Suprapubic skin (tissue), 4 donors: Measurements from ENCODE around the gene URI1. TPM values are rescaled to one million over a fixed set of nuclear protein-coding genes. Genes with fewer than 3 reads are reported as not detected.

Experiments used
- DNase-seq, 2 donors: peaks; one replicate each; pipeline ENCODE4 v3.0.0-alpha.2; 2019; ENCODE audit warnings: low spot score in 2 of 2
- H3K27ac ChIP-seq: fragments of 200-600 bp; sonication (generic); one replicate; pipeline ENCODE4 v1.5.1; 2019
- H3K27me3 ChIP-seq: fragments of 200-600 bp; sonication (generic); one replicate; pipeline ENCODE4 v1.5.1; 2019
- H3K36me3 ChIP-seq: fragments of 200-600 bp; sonication (generic); one replicate; pipeline ENCODE4 v1.5.1; 2019
- H3K4me1 ChIP-seq: fragments of 200-600 bp; sonication (generic); one replicate; pipeline ENCODE4 v1.5.1; 2019
- H3K4me3 ChIP-seq: fragments of 200-600 bp; sonication (generic); one replicate; pipeline ENCODE4 v1.5.1; 2019; ENCODE audit warnings: mild to moderate bottlenecking
- H3K9me3 ChIP-seq: fragments of 200-600 bp; sonication (generic); one replicate; pipeline ENCODE4 v1.5.1; 2019
- CTCF ChIP-seq, 2 donors: fragments of 200-600 bp in 1 of 2; fragments of 450-650 bp in 1 of 2; sonication (generic) in 1 of 2; IDR thresholded peaks; one replicate each; pipeline ENCODE4 v1.5.1; 2016 to 2019; ENCODE audit warnings: antibody characterized with exemption in 2 of 2, mild to moderate bottlenecking in 1 of 2, moderate library complexity in 1 of 2
- EP300 ChIP-seq: sonication (generic); formaldehyde crosslinking; IDR thresholded peaks from one replicate; pipeline ENCODE4 v1.6.1; 2017; ENCODE audit warnings: antibody characterized with exemption
- POLR2A ChIP-seq, 2 donors: fragments of 450-650 bp; IDR thresholded peaks; one replicate each; pipeline ENCODE4 v1.6.1; 2017; ENCODE audit warnings: antibody characterized with exemption in 2 of 2, mild to moderate bottlenecking in 2 of 2, moderate library complexity in 2 of 2
- POLR2AphosphoS5 ChIP-seq, 3 donors: sonication (generic); formaldehyde crosslinking; IDR thresholded peaks; one replicate each; pipeline ENCODE4 v1.6.1; 2017; ENCODE audit warnings: antibody characterized with exemption in 3 of 3
- WGBS: methylation state at CpG from one replicate; pipeline ENCODE4 v1.1.5; 2018; 5-methylcytosine and 5-hydroxymethylcytosine counted together
- total RNA-seq, 4 donors: library from RNA; depleted of rRNA; stranded (reverse); fragments of >200 nt; gene quantifications; one replicate each; pipeline ENCODE4 v1.1.0, GENCODE V29; 2016

The URI1 gene
- total RNA-seq, 4 donors from 2014 or later, result 43.8 to 71.2 (median 58.8) TPM

DNA sequence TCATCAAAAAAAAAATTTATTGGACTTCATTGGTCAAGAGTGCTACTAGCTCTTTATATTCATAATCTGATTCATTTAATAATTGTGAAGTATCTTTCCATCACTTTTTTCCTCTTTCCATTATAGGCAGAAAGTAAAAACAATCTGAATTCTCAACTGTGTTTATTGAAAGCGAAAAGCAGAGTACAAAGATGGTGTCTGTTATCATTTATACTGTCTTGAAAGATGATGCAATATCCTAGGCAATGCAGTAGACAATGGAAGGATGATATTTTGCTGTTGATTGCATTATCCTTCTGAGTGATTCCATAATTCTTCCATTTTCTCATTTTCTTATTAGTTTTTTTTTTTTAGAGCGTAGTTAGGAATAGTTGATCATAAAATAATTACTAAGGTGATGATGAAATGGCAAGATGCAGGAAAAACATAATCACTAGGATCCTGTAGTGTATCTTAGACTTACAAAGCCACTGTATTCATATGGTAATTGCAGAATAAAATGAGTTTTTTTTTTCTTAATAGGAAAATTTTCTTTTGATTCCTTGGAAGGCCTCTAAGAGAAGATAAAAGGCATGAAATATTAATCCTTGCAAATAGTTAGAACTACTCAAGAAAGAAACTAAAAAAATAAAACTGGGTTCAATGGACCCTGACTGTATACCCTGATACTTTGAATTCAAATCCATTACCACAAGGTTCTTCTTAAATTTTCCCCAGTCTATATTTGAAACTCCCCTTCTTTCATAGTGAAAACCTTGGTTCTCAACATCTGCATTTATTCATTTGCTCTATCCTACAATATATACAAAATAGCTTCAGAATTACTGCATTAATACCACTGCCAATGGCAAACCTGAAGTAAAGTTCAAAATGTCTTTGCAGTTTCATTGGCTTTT, 11.6 kb downstream of the URI1 start:
- DNase-seq, result no peak
- H3K36me3 ChIP-seq, result no peaks in the 10 kb centered on the region
- TF ChIP-seq CTCF (IDR thresholded peaks at IDR 0.05) (no peak), EP300 (no peak), POLR2A (IDR thresholded peaks at IDR 0.05) (no peak), POLR2AphosphoS5 (IDR thresholded peaks at IDR 0.05) (no peak)
- no peak overlapping the region for H3K27ac ChIP-seq
- no peaks in the 10 kb centered on the region for H3K4me1 ChIP-seq
- H3K27me3 ChIP-seq, result no peaks in the 10 kb centered on the region
- no peak overlapping the region for H3K4me3 ChIP-seq
- WGBS, result 71% methylated on average over 2 of the region's 2 CpGs
- H3K9me3 ChIP-seq, result no peaks in the 10 kb centered on the region

- WGBS, result 88% methylated on average over 6 of the region's 6 CpGs
- Histone ChIP-seq H3K9me3 (no peaks in the 10 kb centered on the region), H3K27ac (no peak overlapping the region), H3K4me1 (no peaks in the 10 kb centered on the region), H3K4me3 (no peak overlapping the region), H3K36me3 (no peaks in the 10 kb centered on the region), H3K27me3 (no peaks in the 10 kb centered on the region)
- DNase-seq, result no peak
- TF ChIP-seq EP300, result no peak
These were observed 14.8 kb downstream of the URI1 start for GRCh38 chr19:29956855-29957254.

GRCh38 chr19:29961311-29961710, 19.3 kb downstream of the URI1 start:
- Histone ChIP-seq H3K36me3 (no peaks in the 10 kb centered on the region), H3K27ac (no peak overlapping the region), H3K4me3 (no peak overlapping the region), H3K9me3 (no peaks in the 10 kb centered on the region), H3K27me3 (no peaks in the 10 kb centered on the region), H3K4me1 (peaks cover 17% of the 10 kb centered on the region)
- TF ChIP-seq POLR2A (IDR thresholded peaks at IDR 0.05) (no peak), EP300 (no peak), POLR2AphosphoS5 (IDR thresholded peaks at IDR 0.05) (no peak), CTCF (IDR thresholded peaks at IDR 0.05) (no peak)
- no peak for DNase-seq
- WGBS, result 85% methylated on average over 3 of the region's 3 CpGs

- DNase-seq, result no peak
- WGBS, result 98% methylated on average over 2 of the region's 2 CpGs
- Histone ChIP-seq H3K27me3 (no peaks in the 10 kb centered on the region), H3K36me3 (no peaks in the 10 kb centered on the region), H3K4me3 (no peak overlapping the region), H3K9me3 (no peaks in the 10 kb centered on the region), H3K27ac (no peak overlapping the region), H3K4me1 (peaks cover 28% of the 10 kb centered on the region)
- TF ChIP-seq EP300 (no peak), POLR2A (IDR thresholded peaks at IDR 0.05) (no peak), CTCF (IDR thresholded peaks at IDR 0.05) (no peak), POLR2AphosphoS5 (IDR thresholded peaks at IDR 0.05) (no peak)
These were observed 20.8 kb downstream of the URI1 start for GRCh38 chr19:29962793-29963192.

DNA sequence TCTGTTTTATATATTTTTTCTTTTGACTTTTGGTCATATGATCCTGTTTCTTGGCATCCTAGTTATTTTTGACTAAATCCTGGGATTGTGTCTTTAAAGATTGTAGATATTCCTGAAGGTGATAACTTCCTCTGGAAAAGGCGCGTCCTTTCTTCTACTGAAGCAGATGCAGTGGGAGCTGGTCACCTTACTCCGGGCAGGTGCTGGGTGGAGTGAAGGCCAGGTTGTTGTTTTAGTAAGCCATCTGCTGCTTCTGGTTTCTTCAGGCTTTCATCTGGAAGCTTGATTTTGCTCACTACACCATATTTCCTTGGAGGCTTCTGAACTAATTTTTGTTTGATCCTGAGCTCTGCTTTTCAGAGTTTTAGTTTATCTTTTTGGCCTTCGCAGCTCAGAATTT, 21.5 kb downstream of the URI1 start:
- WGBS, result 100% methylated on average over 4 of the region's 4 CpGs
- H3K36me3 ChIP-seq, result no peaks in the 10 kb centered on the region
- H3K4me3 ChIP-seq, result no peak overlapping the region
- no peaks in the 10 kb centered on the region for H3K27me3 ChIP-seq
- H3K4me1 ChIP-seq, result peaks cover 28% of the 10 kb centered on the region
- TF ChIP-seq POLR2A (IDR thresholded peaks at IDR 0.05) (no peak), EP300 (no peak)
- H3K9me3 ChIP-seq, result no peaks in the 10 kb centered on the region
- no peak overlapping the region for H3K27ac ChIP-seq
- no peak for DNase-seq

DNA sequence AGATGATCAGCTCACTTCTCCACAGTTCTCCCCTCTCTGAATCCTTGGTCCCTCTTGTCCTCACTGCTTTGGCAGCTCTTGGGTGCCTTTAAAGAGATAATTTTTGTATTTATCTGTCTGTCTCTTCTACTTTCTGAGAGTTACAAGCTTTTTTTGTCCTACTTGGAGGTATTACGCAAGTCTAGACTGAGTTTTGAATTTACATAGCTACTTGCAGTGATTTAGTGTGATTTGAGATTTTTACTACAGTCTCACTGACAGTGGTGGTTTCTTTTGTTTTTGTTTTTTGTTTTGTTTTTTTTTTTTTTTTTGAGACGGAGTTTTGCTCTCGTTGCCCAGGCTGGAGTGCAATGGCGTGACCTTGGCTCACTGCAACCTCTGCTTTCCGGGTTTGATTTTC, 22.1 kb downstream of the URI1 start:
- no peak for DNase-seq
- Histone ChIP-seq H3K4me3 (no peak overlapping the region), H3K36me3 (no peaks in the 10 kb centered on the region), H3K27ac (no peak overlapping the region), H3K27me3 (no peaks in the 10 kb centered on the region), H3K4me1 (peaks cover 28% of the 10 kb centered on the region), H3K9me3 (no peaks in the 10 kb centered on the region)
- 78% methylated on average over 5 of the region's 5 CpGs for WGBS
- TF ChIP-seq POLR2A (IDR thresholded peaks at IDR 0.05) (no peak), CTCF (IDR thresholded peaks at IDR 0.05) (no peak), POLR2AphosphoS5 (IDR thresholded peaks at IDR 0.05) (no peak), EP300 (no peak)
